ENCODE data around the gene CD58. TPM values are rescaled to one million over a fixed set of nuclear protein-coding genes. Genes with fewer than 3 reads are reported as not detected.

Gene CD58
- total RNA-seq, 3 donors from 2014 or later = 19.3 to 31.9 (median 31.0) TPM

DNA sequence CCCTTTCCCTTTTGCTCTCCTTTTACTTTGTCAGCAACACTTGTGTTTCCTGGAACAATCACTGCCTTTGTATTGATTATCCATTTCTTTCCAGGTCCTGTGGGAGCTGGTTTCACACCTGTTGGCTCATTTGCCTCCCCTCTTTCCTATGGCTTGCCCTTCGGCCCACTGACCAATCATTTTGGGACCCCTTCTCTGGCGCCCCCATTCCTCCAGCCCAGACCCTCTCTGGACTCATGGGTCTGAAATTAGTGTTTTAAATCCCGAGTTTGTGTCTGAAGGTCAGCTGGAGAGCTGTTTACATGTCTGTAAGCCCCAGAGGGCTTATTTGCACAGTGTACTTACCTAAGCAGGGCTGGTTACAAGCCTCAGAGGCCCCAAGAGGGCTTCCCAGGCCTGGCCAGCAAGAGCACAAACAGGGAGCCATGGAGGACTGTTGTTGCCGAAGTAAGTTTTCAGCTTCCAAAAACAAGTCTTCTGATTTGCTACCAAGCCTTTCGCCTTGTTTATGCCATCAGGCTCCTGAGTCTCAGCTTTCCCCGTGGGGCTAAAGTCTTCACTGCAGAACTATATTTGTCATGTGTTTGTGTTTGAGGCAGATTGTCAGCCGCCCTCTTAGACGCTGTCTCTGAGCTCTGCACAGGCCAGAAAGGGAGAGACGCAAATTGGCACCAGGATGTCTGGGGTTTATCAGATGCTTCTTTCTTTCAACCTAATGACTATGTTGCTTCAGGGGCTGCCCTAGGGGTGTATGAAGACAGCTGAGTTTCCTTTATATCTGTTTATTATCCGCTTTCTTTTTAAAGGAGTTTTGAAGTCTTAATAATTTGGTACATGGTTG is 104.8 kb downstream of the CD58 start:
- no peaks in the 10 kb centered on the region for H3K9me3 ChIP-seq
- ATAC-seq (no peak), DNase-seq (no peak)
- H3K36me3 ChIP-seq (ENCODE audit: low read depth) = no peaks in the 10 kb centered on the region
- no peaks in the 10 kb centered on the region for H3K4me1 ChIP-seq (ENCODE audit: low read depth)
- TF ChIP-seq CTCF (IDR thresholded peaks at IDR 0.05) = no peak
- H3K4me3 ChIP-seq = no peak overlapping the region
- intact Hi-C loops (cut with DNase I, micrococcal nuclease) = no loop called here

DNA sequence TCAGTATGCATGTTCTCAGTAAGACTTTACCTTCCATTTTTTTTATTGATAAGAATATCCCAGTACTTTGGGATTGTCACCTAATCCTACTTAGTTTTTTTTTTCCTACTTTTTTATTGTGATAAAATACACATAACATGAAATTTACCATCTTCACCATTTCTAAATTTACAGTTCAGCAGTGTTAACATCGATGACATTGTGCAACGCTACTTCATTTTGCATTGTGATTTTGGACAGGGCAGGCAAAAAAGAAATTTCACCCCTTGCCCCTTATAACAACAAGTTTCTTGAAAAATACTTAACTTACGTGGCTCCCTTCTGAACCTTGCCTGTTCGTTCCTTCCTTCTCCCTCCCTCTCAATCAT is 105.4 kb downstream of the CD58 start:
- ATAC-seq = no peak
- DNase-seq = no peak
- Histone ChIP-seq H3K4me1 (ENCODE audit: low read depth) (no peaks in the 10 kb centered on the region), H3K4me3 (no peak overlapping the region), H3K9me3 (no peaks in the 10 kb centered on the region), H3K36me3 (ENCODE audit: low read depth) (no peaks in the 10 kb centered on the region)
- intact Hi-C loops (cut with DNase I, micrococcal nuclease) = no loop called here
- TF ChIP-seq CTCF (IDR thresholded peaks at IDR 0.05) = no peak

Small RNA genes within 50 kb of the gene (microRNA-seq; reads per million reads assigned to microRNA genes)
- gene MIR548AC = not detected

Other genes with a start within 250 kb of the CD58 start
- 1,000 to 10,000 TPM; 1,136 to 3,461 (median 1,634) TPM for gene ATP1A1, start 197.8 kb downstream of the CD58 start, total RNA-seq
- 10 to 100 TPM; 20.9 to 35.4 (median 27.4) TPM for gene IGSF3, start 96.7 kb upstream of the CD58 start, total RNA-seq
- gene CD2, start 183.4 kb upstream of the CD58 start, total RNA-seq = 1 to 10 TPM; 4.1 to 7.7 (median 5.4) TPM